Measurements from ENCODE around the gene CERCAM.

GRCh38 chr9:128481561-128481960 lies 60.9 kb downstream of the CERCAM start:
- TF ChIP-seq EP300 (IDR thresholded peaks at IDR 0.05) (no peak), POLR2AphosphoS5 (IDR thresholded peaks at IDR 0.05) (no peak), CTCF (IDR thresholded peaks at IDR 0.05) (no peak), POLR2A (IDR thresholded peaks at IDR 0.05) (no peak)

Measured in stomach (tissue), 4 donors.